Activated T-helper 1 cell treated with Interleukin-2 at 50 U/mL for 16 hours (primary cell): ENCODE results near the gene CCDC86.
"Not testable (repeated sequence)": the region's sequence is repeated elsewhere in the genome, so short reads cannot be mapped to it uniquely, and the experiment has no call there.

ENCODE experiments used
- DNase-seq: peaks from one replicate; pipeline ENCODE4 v3.0.0-alpha.2; 2020; ENCODE audit warnings: low read depth

Gene CCDC86, protein sequence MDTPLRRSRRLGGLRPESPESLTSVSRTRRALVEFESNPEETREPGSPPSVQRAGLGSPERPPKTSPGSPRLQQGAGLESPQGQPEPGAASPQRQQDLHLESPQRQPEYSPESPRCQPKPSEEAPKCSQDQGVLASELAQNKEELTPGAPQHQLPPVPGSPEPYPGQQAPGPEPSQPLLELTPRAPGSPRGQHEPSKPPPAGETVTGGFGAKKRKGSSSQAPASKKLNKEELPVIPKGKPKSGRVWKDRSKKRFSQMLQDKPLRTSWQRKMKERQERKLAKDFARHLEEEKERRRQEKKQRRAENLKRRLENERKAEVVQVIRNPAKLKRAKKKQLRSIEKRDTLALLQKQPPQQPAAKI

DNA sequence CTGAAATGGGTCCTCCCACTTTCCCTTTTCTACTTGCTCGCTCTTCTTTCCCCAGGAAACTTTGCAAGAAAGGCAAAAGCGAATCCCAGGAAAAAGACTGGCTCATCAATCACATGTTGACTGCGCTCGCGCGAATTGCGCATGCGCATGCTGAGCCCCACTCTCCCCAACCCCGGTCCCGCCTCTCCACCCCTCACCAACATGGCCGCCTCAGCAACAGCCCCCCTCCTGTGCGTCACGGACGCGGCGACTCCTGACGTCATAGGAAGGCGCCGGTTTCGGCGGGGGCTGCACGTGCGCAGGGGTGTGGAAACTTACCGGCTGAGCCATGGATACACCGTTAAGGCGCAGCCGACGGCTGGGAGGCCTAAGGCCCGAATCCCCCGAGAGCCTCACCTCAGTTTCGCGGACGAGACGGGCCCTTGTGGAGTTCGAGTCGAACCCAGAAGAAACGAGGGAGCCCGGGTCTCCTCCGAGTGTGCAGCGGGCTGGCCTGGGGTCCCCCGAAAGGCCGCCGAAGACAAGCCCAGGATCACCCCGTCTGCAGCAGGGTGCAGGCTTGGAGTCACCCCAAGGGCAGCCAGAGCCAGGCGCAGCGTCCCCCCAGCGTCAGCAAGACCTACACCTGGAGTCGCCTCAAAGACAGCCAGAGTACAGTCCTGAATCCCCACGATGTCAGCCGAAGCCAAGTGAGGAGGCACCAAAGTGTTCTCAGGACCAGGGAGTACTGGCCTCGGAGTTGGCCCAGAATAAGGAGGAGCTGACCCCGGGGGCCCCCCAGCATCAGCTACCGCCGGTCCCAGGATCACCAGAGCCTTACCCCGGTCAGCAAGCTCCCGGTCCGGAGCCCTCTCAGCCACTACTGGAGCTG is at the start of gene CCDC86:
CCDC86 (plus strand) TSS at position 317 of the 871 bp plus-strand sequence; CDS start at position 329, 12 bp downstream.
- peak; percentile 98 for DNase-seq

DNA sequence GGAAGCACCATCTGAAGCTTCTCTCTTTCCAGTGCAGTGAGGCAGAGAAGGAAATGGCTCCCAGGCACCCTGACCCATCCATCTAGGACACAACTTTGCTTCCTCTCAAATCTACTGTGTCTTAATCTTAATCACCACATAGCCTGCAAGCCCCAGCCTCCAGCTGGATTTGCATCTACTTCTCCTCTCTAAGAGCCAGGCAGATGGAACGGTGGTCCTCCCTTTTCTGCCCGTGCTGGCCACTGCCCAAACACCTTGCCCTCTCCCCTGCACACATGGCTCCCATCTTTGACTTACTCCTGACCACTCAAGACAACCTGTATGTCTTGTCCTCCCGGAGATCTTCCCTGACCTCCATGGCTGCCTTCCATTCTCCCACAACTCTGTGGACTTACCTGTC is 49.4 kb upstream of the CCDC86 start:
- DNase-seq = no peak

DNA sequence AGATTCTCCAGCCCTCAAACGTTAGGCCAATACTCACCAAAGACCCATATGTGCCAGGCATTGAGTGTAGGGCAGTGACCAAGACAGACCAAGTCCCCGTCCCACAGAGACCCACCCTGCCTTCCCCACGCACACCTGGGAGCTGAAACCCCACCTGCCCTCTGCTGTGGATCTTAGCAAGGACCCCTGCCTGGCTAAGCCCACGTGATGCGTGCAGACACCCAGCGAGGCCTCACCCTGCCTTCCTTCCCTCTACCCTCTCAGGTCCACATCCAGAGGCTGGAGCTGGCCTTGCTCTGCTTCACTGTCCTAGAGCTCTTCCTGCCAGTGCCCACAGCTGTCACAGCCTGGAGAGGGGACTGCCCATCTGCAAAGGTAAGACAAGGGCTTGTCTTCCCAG is 46.6 kb upstream of the CCDC86 start:
- no peak for DNase-seq

DNA sequence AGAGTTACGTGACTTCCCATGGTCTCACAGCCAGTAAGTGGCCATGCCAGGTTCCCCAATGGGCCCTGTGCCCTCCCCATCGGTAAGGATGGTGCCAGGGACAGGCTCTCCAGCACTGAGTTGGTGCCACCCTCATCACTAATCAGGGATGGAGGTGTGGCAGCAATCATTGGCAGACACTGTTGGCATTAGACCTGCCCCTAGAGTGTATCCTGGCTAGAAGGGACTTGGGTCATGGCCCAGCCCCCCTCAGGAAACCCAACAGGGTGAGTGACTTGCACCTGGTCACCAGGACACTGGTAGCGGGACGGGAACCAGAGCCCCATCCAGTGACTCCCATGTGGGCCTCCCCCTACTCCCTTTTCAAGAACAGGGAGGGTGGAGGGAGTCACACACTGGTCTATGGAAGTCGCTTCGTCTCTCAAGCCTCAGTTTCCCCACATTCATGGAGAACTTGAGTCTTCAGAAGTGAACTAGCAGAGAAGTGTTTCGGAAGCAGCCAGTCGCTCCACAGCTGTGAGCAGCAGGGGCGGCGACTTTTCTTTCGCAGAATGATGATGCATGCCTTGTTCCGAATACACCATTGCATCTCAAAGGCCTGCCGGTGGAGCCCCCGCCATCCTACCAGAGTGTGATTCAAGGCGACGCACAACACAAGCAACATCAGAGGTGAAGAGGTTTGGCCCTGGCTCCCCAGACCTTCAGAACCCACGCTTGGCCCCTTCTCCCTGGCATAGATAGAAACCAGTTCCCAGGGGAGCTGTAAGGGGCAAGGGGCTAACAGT is 43.9 kb upstream of the CCDC86 start:
- DNase-seq = no peak

DNA sequence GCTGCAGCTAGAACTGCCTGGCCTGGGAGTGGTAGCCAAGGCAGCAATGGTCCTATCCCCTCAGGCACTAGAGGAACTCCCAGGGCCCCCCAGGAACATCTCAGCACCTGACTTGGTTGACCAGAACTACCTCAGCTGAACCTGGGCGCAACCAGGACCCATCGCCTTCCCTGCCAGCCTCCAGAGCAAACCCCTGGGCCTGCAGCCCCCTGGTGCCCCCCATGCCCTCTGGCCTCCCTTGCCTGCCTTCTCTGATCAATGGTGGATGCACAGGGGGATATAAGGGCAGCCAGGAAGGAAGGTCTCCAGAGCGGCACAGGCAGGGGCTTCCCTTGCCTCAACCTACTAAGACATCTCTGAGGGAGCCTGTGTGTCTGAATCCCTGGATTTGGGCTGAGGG is 43.3 kb upstream of the CCDC86 start:
- no peak for DNase-seq

DNA sequence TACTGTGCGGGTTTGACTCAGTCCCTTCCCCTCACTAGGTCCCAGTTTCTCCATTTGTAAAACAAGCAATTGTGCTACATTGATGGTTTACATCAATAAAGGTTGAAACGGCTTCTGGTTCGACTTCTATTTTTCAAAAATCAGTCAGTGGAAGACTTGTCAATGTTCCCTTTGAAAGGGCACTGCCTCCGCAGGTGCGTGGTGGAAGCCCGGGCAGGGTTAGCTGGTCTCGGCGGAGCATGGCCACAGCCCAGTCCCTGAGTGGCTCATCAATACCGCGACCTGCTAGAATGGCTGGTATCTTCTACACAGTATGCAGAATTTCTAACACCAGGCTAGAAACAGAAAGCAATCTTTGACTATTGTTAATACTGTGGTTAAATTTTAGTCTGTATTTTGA is 40.7 kb upstream of the CCDC86 start:
- DNase-seq = no peak

DNA sequence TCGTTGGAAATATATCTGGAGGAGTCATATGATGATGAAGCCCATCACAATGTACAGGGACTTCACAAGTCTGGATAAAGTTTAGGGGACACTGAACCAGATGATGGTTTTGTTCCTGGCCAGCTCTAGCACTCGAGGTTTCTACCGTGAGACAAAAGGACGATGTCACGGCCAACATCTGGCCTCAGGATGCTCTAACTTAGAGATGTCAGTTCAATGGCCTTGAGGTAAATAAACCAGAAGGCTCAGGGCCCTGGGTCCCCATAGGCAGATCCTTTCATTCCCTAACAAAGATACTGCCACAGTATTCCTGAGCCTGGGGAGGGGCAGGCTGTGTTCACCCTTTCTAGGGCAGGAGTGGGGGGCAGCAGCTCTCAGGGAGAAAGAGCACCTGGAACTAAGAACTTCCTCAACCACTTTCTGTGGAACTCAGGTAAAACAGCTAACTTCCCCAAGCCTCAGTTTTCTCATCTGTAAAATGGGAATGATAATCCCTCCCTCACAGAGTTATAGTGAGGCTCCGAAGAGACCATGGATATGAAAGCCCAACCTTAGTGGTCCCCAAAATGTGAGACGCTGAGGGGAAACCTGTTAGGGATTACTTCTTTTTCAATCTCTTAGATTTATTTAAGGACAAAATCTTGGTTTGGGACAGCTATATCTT is 38.5 kb upstream of the CCDC86 start:
- no peak for DNase-seq

DNA sequence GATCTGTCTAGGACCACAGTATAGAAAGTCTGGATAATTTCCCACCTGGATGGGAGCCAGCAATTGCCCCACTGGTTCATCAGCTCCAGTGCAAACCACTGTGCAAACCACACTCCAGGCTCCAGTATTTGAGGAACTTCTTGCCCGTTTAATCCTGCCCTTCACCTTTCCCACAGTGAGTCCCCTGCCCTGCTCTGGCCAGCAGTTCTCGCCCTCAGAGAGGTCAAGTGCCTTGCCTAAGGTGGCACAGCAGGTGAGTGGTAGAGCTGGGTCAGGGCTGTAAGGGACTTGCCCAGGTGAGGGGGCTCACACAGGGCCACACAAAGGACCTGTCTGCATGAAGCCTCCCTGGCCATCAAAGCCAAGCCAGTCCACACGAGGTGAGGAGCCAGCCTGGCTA is 32.7 kb upstream of the CCDC86 start:
- DNase-seq = no peak

DNA sequence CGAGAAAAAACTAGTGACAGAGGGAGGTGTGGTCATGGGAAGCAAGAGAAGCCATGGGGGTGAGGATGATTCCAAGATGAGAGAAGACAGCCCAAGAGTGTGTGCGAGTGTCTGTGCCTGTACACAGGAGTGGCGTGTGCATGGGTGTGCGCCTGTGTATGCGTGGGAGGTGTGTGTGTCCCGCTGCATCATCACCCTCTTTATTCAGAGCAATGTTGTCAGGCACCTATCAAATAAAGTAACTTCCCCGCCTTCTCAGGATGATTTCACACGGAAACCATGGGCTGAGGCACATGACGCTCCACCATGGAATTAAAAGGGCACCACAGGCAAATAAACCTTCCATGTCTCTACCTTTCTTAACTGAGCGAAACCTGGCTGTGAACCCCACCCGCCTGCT is 32.2 kb upstream of the CCDC86 start:
- DNase-seq = no peak

DNA sequence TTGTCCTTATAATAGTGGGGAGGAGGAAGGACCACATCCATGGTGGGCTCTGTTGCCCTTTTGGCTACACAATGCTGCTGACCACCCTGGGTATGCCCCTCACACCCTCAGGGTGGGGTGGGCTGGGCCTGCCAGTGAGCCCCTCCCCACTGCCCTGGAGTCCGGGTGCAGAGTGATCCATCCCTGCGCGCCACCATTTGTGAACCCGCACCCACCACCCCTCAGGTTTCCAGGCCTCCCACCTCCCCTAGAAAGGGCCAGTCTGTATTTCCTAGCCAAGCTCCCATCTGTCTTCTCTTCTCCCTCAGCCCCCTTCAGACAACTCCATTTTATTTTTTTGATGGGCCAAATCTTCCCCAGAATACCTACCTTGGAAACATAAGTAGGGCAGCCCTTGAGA is 31.8 kb upstream of the CCDC86 start:
- no peak for DNase-seq

DNA sequence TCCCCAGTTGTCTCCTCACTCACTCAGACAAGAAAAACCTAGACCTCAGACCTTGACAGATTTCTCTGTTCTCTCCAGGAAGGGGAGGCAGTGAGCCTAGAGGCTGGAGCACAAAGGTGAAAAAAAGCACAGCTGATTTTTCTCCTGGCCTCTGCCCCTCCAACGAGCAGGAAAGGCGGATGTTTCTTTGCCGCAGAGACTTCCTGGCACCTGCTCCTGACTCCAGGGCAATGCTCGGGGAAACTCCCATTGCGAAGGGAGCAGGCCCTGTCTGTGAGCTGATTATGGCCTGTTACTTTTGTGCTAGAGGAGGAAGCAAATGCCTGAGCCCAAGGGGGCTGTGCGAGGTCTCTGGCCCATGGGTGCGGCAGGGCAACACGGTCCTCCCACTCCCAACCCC is 31.3 kb upstream of the CCDC86 start:
- DNase-seq = no peak

DNA sequence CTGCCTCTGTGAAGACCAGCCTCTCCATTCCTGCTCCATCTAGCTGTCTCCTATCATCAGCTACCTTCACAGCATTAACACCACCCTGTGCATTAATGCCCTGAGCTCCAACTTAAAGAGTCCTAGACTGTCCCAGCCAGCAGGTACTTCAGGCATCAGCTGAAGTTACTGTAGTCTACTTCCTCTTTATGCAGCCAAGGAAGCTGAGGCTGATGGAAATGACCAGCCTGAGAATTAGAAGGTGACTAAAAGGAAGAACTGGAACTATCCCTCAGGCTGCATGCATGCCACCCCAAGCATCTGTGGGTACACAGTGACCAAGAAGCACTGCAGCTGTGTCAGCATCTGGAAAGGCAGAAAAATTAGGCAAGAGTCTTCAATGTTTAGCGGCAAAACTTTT is 28.6 kb upstream of the CCDC86 start:
- no peak for DNase-seq

DNA sequence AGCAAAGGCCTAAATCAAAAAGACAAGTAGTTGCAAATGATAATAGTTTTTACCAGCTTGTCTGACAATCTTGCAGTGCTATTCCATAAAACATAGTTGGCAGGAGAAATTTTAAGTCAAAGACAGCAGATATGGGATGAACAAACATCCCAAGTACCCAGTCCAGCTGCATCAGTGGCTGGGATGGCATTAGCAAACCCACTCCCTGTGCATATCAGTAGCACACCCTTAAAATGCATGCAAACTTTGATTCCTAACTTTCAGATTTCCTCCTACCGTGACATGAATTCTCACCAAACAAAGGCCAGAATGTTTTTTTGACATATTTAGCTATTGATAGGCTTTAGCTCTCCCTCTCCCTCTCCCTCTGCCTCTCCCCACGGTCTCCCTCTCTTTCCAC is 27.8 kb upstream of the CCDC86 start:
- no peak for DNase-seq

DNA sequence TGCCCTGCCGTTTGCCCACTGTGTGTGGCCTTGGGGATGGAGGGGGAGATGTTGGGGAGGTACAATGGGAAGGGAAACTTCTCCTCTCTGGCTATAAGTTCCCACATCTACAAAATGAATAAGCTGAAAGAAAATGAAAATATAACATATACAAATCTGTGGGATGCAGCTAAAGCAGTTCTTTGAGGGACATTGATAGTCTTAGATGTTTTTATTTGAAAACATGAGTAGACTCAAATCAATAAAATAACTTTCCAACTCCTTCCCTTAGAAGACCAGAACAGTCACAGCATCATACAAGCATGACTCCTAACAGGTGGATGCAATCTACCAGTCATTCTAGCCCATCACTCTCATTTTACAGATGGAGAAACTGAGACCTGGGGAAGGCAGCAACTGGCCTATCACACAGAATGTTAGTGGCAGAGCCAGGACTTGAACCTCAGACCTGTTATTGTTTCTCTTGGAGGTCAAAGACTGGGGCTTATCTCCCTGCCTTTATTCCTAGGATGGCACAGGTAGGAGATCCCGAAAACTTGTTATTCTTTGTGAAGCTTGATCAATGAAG is 25.2 kb upstream of the CCDC86 start:
- no peak for DNase-seq

DNA sequence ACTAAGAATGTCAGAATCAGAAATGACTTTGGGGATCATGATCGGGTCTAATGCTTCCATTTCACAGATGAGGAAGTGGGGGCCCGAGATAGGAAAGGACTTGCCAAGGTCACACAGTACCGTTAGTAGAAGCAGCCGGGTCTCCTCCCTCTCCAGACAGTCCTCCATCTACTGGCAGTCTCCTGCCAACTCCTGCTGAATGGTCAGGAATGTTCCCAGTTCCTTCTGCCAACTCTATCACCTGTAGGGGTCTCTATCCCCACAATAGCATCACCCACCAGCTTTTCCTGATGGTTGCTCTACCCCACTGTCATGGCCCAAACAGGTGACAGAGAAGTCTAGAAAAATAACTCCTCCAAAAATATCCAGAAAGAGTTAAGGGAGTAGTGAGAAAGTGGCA is 23.9 kb upstream of the CCDC86 start:
- no peak for DNase-seq

DNA sequence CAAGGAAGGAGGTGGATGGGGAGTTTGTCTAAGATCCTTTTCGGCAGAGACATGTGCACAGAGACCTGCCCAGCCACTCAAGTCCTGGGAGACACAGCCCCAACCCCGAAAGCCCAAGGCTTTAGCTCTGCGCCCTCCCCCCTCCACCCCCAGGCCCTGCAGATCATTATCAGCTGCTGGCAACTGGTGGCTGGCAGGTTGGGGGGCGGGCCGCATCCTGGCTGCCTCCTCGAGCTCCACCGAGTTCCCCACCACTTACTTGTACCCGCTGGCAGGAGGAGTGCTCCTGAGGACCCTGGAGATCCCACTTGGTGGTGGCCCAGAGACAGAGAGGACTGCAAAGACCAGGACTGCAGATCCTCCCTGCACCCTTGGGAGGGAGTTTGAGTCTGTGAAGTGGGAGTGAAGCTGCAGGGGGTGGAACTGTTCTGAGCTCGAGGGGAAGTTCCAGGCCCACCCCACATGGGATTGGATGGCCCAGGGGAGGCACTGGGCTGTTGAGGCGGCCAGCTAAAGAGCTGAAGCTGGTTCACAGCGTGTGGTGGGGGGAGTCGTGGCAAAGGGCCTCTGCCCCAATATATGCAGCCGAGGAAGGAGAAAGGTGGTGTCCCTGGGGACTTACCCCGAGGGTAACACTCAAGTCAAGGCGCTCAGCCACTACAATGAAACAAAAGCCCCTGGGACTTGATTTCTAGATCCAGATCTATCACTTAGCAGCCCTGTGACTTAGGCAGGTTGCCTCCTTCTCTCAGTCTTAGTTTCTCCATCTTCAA is 19.9 kb upstream of the CCDC86 start:
- no peak for DNase-seq

DNA sequence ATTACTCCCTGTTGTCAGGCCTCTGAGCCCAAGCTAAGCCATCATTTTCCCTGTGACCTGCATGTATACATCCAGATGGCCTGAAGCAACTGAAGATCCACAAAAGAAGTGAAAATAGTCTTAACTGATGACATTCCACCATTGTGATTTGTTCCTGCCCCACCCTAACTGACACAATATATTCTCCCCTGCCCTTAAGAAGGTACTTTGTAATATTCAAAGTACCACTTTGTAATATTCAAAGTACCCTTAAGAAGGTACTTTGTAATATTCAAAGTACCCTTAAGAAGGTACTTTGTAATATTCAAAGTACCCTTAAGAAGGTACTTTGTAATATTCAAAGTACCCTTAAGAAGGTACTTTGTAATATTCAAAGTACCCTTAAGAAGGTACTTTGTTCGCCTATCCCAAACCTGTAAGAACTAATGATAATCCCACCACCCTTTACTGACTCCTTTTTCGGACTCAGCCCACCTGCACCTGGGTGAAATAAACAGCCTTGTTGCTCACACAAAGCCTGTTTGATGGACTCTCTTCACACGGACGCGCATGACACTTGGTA is 18.1 kb upstream of the CCDC86 start:
- DNase-seq = not testable (repeated sequence)

DNA sequence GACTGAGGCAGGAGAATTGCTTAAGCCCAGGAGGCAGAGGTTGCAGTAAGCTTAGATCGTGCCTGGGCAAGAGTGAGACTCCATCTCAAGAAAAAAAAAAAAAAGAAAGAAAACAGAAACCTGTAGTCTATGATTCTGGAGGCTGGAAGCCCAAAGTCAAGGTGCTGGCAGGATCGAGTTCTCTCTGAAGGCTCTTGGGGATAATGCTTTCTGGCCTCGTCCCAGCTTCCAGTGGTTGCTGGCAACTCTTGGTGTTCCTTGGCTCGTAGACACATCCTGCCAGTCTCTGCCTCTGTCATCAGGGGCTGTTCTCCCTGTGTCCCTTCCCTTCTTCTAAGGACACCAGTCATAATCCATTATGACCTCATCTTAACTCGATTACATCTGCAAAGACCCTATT is 16.8 kb upstream of the CCDC86 start:
- DNase-seq = no peak

DNA sequence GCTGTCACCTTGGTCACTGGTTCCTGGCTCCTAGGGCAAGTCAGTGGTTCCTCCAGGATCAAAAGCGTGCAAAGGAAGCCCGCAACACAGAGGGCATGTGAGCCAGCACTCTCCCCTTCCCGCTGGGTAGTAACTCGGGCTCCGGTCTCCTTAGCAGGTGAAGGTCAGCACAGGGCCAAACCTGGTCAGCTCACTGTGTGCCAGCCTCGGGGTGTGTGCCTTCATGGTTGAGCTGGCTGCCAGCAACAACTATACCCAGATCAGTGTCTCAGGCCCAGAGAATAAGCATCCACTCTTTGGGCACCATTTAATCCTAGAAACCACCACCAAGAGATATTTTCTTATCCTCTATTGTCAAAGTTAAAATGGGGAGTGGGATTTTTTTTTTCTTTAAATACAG is 16.1 kb upstream of the CCDC86 start:
- no peak for DNase-seq

DNA sequence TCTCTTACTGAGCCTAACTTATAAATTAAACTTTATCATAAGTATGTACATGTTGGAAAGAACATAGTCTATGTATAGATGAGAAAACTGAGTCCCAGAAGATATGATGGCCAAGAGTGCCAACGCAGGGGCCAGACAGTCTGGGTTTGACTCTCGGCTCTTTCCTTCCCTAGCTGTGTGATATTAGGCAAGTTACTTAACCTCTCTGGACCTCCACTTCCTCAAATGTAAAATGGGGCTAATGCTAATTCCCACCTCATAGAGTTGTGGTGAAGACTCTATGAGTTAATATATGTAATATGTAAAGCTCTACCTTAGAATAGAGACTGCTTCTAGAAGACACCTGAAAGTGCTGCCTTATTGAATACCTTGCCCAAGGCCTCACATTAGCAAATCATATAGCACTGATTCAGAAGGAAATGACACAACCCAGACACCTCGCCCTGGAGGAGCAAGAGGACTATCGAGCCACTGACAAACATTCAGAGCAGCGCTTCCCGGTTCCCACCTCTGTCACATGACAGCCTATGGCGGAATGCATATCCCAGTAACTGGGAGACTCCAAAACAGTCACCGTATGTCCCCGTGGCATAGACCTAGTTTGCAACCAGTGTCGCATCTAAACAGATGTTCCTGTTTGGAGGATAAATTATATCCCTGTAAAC is 11.3 kb upstream of the CCDC86 start:
- no peak for DNase-seq
